ENCODE data around the gene RHBDL1. TPM values are rescaled to one million over a fixed set of nuclear protein-coding genes. Genes with fewer than 3 reads are reported as not detected.

RHBDL1 gene
- total and polyA plus RNA-seq, 2 of the 8 experiments (the other 6 are each of a cell fraction or from before 2014, with no cell fraction given): 4.0 to 8.1 TPM

GRCh38 chr16:641326-642188, 33.9 kb upstream of the RHBDL1 start, which contains the start of gene MCRIP2 (continued):
- TF ChIP-seq JUND (IDR thresholded peaks at IDR 0.05; ENCODE audit: low read length) (no peak), EZH2 (IDR thresholded peaks at IDR 0.05; ENCODE audit: low read depth, low read length, severe bottlenecking) (no peak), CBX8 (IDR thresholded peaks at IDR 0.05; ENCODE audit: borderline replicate concordance, low read depth, low read length) (no peak), RBBP5 (IDR thresholded peaks at IDR 0.05; ENCODE audit: borderline replicate concordance, low read depth, low read length) (no peak; the same call in 1 of the 2 replicates), KDM5A (IDR thresholded peaks at IDR 0.05; ENCODE audit: low read length) (no peak), GABPA (IDR thresholded peaks at IDR 0.05; ENCODE audit: borderline replicate concordance, insufficient read depth, low read length) (peak; percentile 59; the same call in 1 of the 2 replicates)
- TF ChIP-seq, protein P1, sequence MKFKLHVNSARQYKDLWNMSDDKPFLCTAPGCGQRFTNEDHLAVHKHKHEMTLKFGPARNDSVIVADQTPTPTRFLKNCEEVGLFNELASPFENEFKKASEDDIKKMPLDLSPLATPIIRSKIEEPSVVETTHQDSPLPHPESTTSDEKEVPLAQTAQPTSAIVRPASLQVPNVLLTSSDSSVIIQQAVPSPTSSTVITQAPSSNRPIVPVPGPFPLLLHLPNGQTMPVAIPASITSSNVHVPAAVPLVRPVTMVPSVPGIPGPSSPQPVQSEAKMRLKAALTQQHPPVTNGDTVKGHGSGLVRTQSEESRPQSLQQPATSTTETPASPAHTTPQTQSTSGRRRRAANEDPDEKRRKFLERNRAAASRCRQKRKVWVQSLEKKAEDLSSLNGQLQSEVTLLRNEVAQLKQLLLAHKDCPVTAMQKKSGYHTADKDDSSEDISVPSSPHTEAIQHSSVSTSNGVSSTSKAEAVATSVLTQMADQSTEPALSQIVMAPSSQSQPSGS (IDR thresholded peaks at IDR 0.05; ENCODE audit: low read length): no peak
